ENCODE measurements around the gene IQCE.

The IQCE gene

GRCh38 chr7:2586326-2587020 lies 27.7 kb downstream of the IQCE start:
- H2AFZ ChIP-seq (ENCODE audit: low read length) = no peak overlapping the region
- peaks cover 9% of the 10 kb centered on the region; the same call in 1 of the 2 replicates for H3K27me3 ChIP-seq (ENCODE audit: insufficient read depth, low read length)
- H3K4me1 ChIP-seq (ENCODE audit: insufficient read depth, low read length, severe bottlenecking) = no peaks in the 10 kb centered on the region
- no peak overlapping the region for H3K4me2 ChIP-seq (ENCODE audit: low read length)
- H3K79me2 ChIP-seq (ENCODE audit: insufficient read depth, low read length) = no peaks in the 10 kb centered on the region
- H3K9me2 ChIP-seq (ENCODE audit: low read depth, low read length) = no peaks in the 10 kb centered on the region
- TF ChIP-seq CTCF (IDR thresholded peaks at IDR 0.05; ENCODE audit: low read length) (no peak), EZH2 (IDR thresholded peaks at IDR 0.05; ENCODE audit: borderline replicate concordance, low read length) (no peak)
- H3K9ac ChIP-seq (ENCODE audit: low read length) = no peak overlapping the region
- no peak overlapping the region for H3K4me3 ChIP-seq (ENCODE audit: low read depth, low read length, poor library complexity, severe bottlenecking)
- H3F3A ChIP-seq (ENCODE audit: insufficient read depth, low read length) = no peaks in the 10 kb centered on the region
- no peaks in the 10 kb centered on the region for H3K9me3 ChIP-seq (ENCODE audit: low read length)
- no peak overlapping the region for H3K27ac ChIP-seq (ENCODE audit: low read depth, low read length, poor library complexity, severe bottlenecking)
- no peaks in the 10 kb centered on the region for H3K36me3 ChIP-seq (ENCODE audit: insufficient read depth, low read length)
- no peaks in the 10 kb centered on the region for H4K20me1 ChIP-seq (ENCODE audit: insufficient read depth, low read length)

GRCh38 chr7:2587134-2587533 lies 28.4 kb downstream of the IQCE start:
- H3K79me2 ChIP-seq (ENCODE audit: insufficient read depth, low read length) = no peaks in the 10 kb centered on the region
- no peaks in the 10 kb centered on the region for H3K4me1 ChIP-seq (ENCODE audit: insufficient read depth, low read length, severe bottlenecking)
- no peak overlapping the region for H3K4me3 ChIP-seq (ENCODE audit: low read depth, low read length, poor library complexity, severe bottlenecking)
- H3F3A ChIP-seq (ENCODE audit: insufficient read depth, low read length) = no peaks in the 10 kb centered on the region
- H3K4me2 ChIP-seq (ENCODE audit: low read length) = no peak overlapping the region
- H2AFZ ChIP-seq (ENCODE audit: low read length) = no peak overlapping the region
- no peak for TF ChIP-seq CTCF (IDR thresholded peaks at IDR 0.05; ENCODE audit: low read length)
- no peak for TF ChIP-seq EZH2 (IDR thresholded peaks at IDR 0.05; ENCODE audit: borderline replicate concordance, low read length)
- no peak overlapping the region for H3K9ac ChIP-seq (ENCODE audit: low read length)
- H3K9me2 ChIP-seq (ENCODE audit: low read depth, low read length) = no peaks in the 10 kb centered on the region
- no peaks in the 10 kb centered on the region for H4K20me1 ChIP-seq (ENCODE audit: insufficient read depth, low read length)
- H3K36me3 ChIP-seq (ENCODE audit: insufficient read depth, low read length) = no peaks in the 10 kb centered on the region
- no peak overlapping the region for H3K27ac ChIP-seq (ENCODE audit: low read depth, low read length, poor library complexity, severe bottlenecking)
- H3K9me3 ChIP-seq (ENCODE audit: low read length) = no peaks in the 10 kb centered on the region
- peaks cover 9% of the 10 kb centered on the region; the same call in 1 of the 2 replicates for H3K27me3 ChIP-seq (ENCODE audit: insufficient read depth, low read length)

GRCh38 chr7:2587778-2588177 lies 29.0 kb downstream of the IQCE start:
- Histone ChIP-seq H3K27me3 (ENCODE audit: insufficient read depth, low read length) (peaks cover 9% of the 10 kb centered on the region; the same call in 1 of the 2 replicates), H3K9ac (ENCODE audit: low read length) (no peak overlapping the region), H3K4me2 (ENCODE audit: low read length) (no peak overlapping the region), H2AFZ (ENCODE audit: low read length) (no peak overlapping the region), H3K9me3 (ENCODE audit: low read length) (no peaks in the 10 kb centered on the region), H3K4me3 (ENCODE audit: low read depth, low read length, poor library complexity, severe bottlenecking) (no peak overlapping the region), H3K36me3 (ENCODE audit: insufficient read depth, low read length) (no peaks in the 10 kb centered on the region), H3K4me1 (ENCODE audit: insufficient read depth, low read length, severe bottlenecking) (no peaks in the 10 kb centered on the region), H3K27ac (ENCODE audit: low read depth, low read length, poor library complexity, severe bottlenecking) (no peak overlapping the region), H4K20me1 (ENCODE audit: insufficient read depth, low read length) (no peaks in the 10 kb centered on the region), H3F3A (ENCODE audit: insufficient read depth, low read length) (no peaks in the 10 kb centered on the region), H3K9me2 (ENCODE audit: low read depth, low read length) (no peaks in the 10 kb centered on the region), H3K79me2 (ENCODE audit: insufficient read depth, low read length) (no peaks in the 10 kb centered on the region)
- TF ChIP-seq CTCF (IDR thresholded peaks at IDR 0.05; ENCODE audit: low read length) (no peak), EZH2 (IDR thresholded peaks at IDR 0.05; ENCODE audit: borderline replicate concordance, low read length) (no peak)
